Effector memory CD8-positive, alpha-beta T cell (primary cell): ENCODE results near the gene TUBG2.
"Not testable (repeated sequence)": the region's sequence is repeated elsewhere in the genome, so short reads cannot be mapped to it uniquely, and the experiment has no call there.

Experiments used
- ATAC-seq: fragments of 150-1000 bp; cut with Tn5 transposase; replicated peaks from 2 replicates; pipeline ENCODE4 v1.10.0; 2021; ENCODE audit warnings: mild to moderate bottlenecking, moderate library complexity
- DNase-seq, 3 experiments: peaks; one replicate each; pipeline ENCODE4 v3.0.0; 2021
- H3K27ac Mint-ChIP-seq, 2 donors: one replicate each; pipeline ENCODE4 v1.8.0; 2022; ENCODE audit warnings: mild to moderate bottlenecking in 2 of 2, mixed read lengths in 2 of 2, moderate library complexity in 2 of 2
- H3K27me3 Mint-ChIP-seq, 2 donors: one replicate each; pipeline ENCODE4 v1.8.0; 2022; ENCODE audit warnings: mixed read lengths in 2 of 2
- H3K36me3 Mint-ChIP-seq: one replicate; pipeline ENCODE4 v1.8.0; 2022; ENCODE audit warnings: mild to moderate bottlenecking, moderate library complexity, mixed read lengths; ENCODE audit not compliant: insufficient read depth
- H3K4me1 Mint-ChIP-seq, 2 donors: one replicate each; pipeline ENCODE4 v1.8.0; 2022; ENCODE audit warnings: low read depth in 2 of 2, mixed read lengths in 2 of 2
- H3K4me3 Mint-ChIP-seq, 2 donors: one replicate each; pipeline ENCODE4 v1.8.0; 2022; ENCODE audit warnings: mild to moderate bottlenecking in 2 of 2, mixed read lengths in 2 of 2, moderate library complexity in 2 of 2
- H3K9me3 Mint-ChIP-seq, 2 donors: one replicate each; pipeline ENCODE4 v1.8.0; 2022; ENCODE audit warnings: mixed read lengths in 2 of 2

TUBG2 gene

GRCh38 chr17:42632949-42633444 is 26.1 kb upstream of the TUBG2 start:
- Mint-ChIP-seq H3K36me3 (no peaks in the 10 kb centered on the region), H3K4me3 (no peak overlapping the region), H3K9me3 (no peaks in the 10 kb centered on the region), H3K4me1 (no peaks in the 10 kb centered on the region), H3K27ac (no peak overlapping the region), H3K27me3 (no peaks in the 10 kb centered on the region)
- DNase-seq: no peak
- no peak for ATAC-seq

- H3K36me3 Mint-ChIP-seq: peaks cover 6% of the 10 kb centered on the region
- H3K27ac Mint-ChIP-seq: peak overlapping the region in 1 of 2 donors; percentile 25
- peaks cover 12 to 18% of the 10 kb centered on the region in 2 donors for H3K27me3 Mint-ChIP-seq
- H3K9me3 Mint-ChIP-seq: no peaks in the 10 kb centered on the region
- no peak overlapping the region for H3K4me3 Mint-ChIP-seq
- ATAC-seq: no peak
- peaks cover 0 to 3% of the 10 kb centered on the region in 2 donors for H3K4me1 Mint-ChIP-seq
- DNase-seq: no peak
Observed at GRCh38 chr17:42639525-42640113, 19.5 kb upstream of the TUBG2 start.

- ATAC-seq (peak; percentile 26), DNase-seq (no peak)
- H3K4me3 Mint-ChIP-seq: no peak overlapping the region
- no peak overlapping the region for H3K27ac Mint-ChIP-seq
- no peaks in the 10 kb centered on the region for H3K9me3 Mint-ChIP-seq
- peaks cover 6% of the 10 kb centered on the region for H3K36me3 Mint-ChIP-seq
- peaks cover 0 to 3% of the 10 kb centered on the region in 2 donors for H3K4me1 Mint-ChIP-seq
- H3K27me3 Mint-ChIP-seq: peaks cover 12 to 18% of the 10 kb centered on the region in 2 donors
Observed at GRCh38 chr17:42640121-42640520, 19.0 kb upstream of the TUBG2 start.

- ATAC-seq: no peak
- Mint-ChIP-seq H3K9me3 (no peaks in the 10 kb centered on the region), H3K27ac (no peak overlapping the region)
Observed at GRCh38 chr17:42642336-42642735, 16.7 kb upstream of the TUBG2 start.

GRCh38 chr17:42647778-42648177 is 11.3 kb upstream of the TUBG2 start:
- ATAC-seq (peak; percentile 17), DNase-seq (no peak)
- Mint-ChIP-seq H3K9me3 (no peaks in the 10 kb centered on the region), H3K4me3 (no peak overlapping the region), H3K27ac (no peak overlapping the region), H3K4me1 (peaks cover 0 to 9% of the 10 kb centered on the region in 2 donors), H3K27me3 (peaks cover 3 to 22% of the 10 kb centered on the region in 2 donors), H3K36me3 (no peaks in the 10 kb centered on the region)

More at GRCh38 chr17:42642336-42642735, 16.7 kb upstream of the TUBG2 start:
- H3K4me3 Mint-ChIP-seq: no peak overlapping the region
- peaks cover 12 to 18% of the 10 kb centered on the region in 2 donors for H3K27me3 Mint-ChIP-seq
- no peak for DNase-seq
- peaks cover 0 to 3% of the 10 kb centered on the region in 2 donors for H3K4me1 Mint-ChIP-seq
- peaks cover 6% of the 10 kb centered on the region for H3K36me3 Mint-ChIP-seq

GRCh38 chr17:42651392-42651791 is 7.7 kb upstream of the TUBG2 start:
- no peak overlapping the region for H3K27ac Mint-ChIP-seq
- no peak for ATAC-seq
- no peaks in the 10 kb centered on the region for H3K36me3 Mint-ChIP-seq
- DNase-seq: no peak
- H3K4me1 Mint-ChIP-seq: peaks cover 0 to 16% of the 10 kb centered on the region in 2 donors
- H3K4me3 Mint-ChIP-seq: no peak overlapping the region
- H3K9me3 Mint-ChIP-seq: no peaks in the 10 kb centered on the region
- H3K27me3 Mint-ChIP-seq: peaks cover 7 to 39% of the 10 kb centered on the region in 2 donors

GRCh38 chr17:42653179-42654124 is 5.6 kb upstream of the TUBG2 start:
- ATAC-seq (no peak), DNase-seq (no peak)
- Mint-ChIP-seq H3K36me3 (no peaks in the 10 kb centered on the region), H3K9me3 (no peaks in the 10 kb centered on the region), H3K4me1 (peaks cover 4 to 11% of the 10 kb centered on the region in 2 donors), H3K27me3 (peaks cover 7 to 31% of the 10 kb centered on the region in 2 donors), H3K4me3 (no peak overlapping the region), H3K27ac (no peak overlapping the region)

- no peak for DNase-seq
- H3K4me1 Mint-ChIP-seq: peaks cover 9 to 21% of the 10 kb centered on the region in 2 donors
- H3K9me3 Mint-ChIP-seq: no peaks in the 10 kb centered on the region
Observed at GRCh38 chr17:42655528-42655927, 3.6 kb upstream of the TUBG2 start.

GRCh38 chr17:42657824-42658588 is 1.1 kb upstream of the TUBG2 start:
- Mint-ChIP-seq H3K27ac (peak overlapping the region in 1 of 2 donors; percentile 84), H3K9me3 (no peaks in the 10 kb centered on the region), H3K4me1 (peaks cover 9 to 21% of the 10 kb centered on the region in 2 donors), H3K27me3 (peaks cover 7 to 22% of the 10 kb centered on the region in 2 donors), H3K4me3 (peak overlapping the region; percentile 90 to 91), H3K36me3 (peaks cover 3% of the 10 kb centered on the region)
- no peak for DNase-seq
- no peak for ATAC-seq

More at GRCh38 chr17:42655528-42655927, 3.6 kb upstream of the TUBG2 start:
- H3K36me3 Mint-ChIP-seq: peaks cover 3% of the 10 kb centered on the region
- no peak overlapping the region for H3K27ac Mint-ChIP-seq
- peaks cover 7 to 30% of the 10 kb centered on the region in 2 donors for H3K27me3 Mint-ChIP-seq
- ATAC-seq: no peak
- no peak overlapping the region for H3K4me3 Mint-ChIP-seq

- H3K9me3 Mint-ChIP-seq, H3K27me3 Mint-ChIP-seq, ATAC-seq, DNase-seq, H3K36me3 Mint-ChIP-seq, H3K27ac Mint-ChIP-seq: not testable (repeated sequence)
- H3K4me1 Mint-ChIP-seq: peaks cover 9 to 21% of the 10 kb centered on the region in 2 donors
- H3K4me3 Mint-ChIP-seq: peak overlapping the region; percentile 90 to 91
Observed at GRCh38 chr17:42659932-42660274, 819 bp downstream of the TUBG2 start.

GRCh38 chr17:42660692-42661345 is 1.7 kb downstream of the TUBG2 start:
- peaks cover 9 to 16% of the 10 kb centered on the region in 2 donors for H3K4me1 Mint-ChIP-seq
- H3K9me3 Mint-ChIP-seq: no peaks in the 10 kb centered on the region
- ATAC-seq (no peak), DNase-seq (no peak)
- H3K4me3 Mint-ChIP-seq: no peak overlapping the region
- no peaks in the 10 kb centered on the region for H3K27me3 Mint-ChIP-seq
- peaks cover 5% of the 10 kb centered on the region for H3K36me3 Mint-ChIP-seq
- H3K27ac Mint-ChIP-seq: no peak overlapping the region

GRCh38 chr17:42665581-42666001 is 6.5 kb downstream of the TUBG2 start:
- H3K27me3 Mint-ChIP-seq: peaks cover 0 to 15% of the 10 kb centered on the region in 2 donors
- no peak overlapping the region for H3K27ac Mint-ChIP-seq
- ATAC-seq: no peak
- peak overlapping the region in 1 of 2 donors; percentile 7 for H3K4me3 Mint-ChIP-seq
- H3K4me1 Mint-ChIP-seq: peaks cover 0 to 5% of the 10 kb centered on the region in 2 donors
- no peak for DNase-seq
- no peaks in the 10 kb centered on the region for H3K9me3 Mint-ChIP-seq
- H3K36me3 Mint-ChIP-seq: peaks cover 14% of the 10 kb centered on the region
